Measurements from ENCODE around the gene DAGLA.

DNA sequence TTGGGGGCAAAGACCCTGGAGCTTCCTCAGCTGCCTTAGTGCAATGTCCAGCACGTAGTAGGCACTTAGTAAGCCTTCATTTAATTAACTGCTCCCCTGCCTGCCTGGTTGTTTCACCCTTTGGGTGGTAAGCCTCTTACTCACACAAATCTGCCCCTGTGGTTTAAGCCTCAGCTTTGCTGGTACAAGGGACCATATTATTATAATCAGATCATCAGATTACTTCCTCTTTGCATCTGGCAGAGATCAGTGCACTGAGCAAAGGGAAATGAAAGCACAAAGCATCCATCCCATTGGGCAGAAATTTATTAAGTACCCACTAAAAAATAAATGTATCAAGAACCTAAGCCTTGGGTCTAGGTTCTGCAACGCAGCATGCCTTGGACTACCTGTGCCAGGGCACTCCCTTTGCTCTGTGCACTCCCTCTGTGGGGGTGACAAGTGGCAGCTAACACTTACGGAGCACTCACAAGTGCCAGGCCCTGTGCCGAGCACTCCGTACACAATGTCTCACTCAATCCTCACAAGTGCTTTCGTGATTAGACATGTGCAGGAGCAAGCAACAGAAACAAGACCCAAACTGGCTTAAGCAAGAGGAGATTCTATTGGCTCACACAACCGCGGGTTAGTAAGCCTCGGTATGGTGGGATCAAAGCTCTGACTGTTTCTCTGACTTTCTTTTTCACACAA lies 34.9 kb upstream of the DAGLA start:
- TF ChIP-seq CTCF (IDR thresholded peaks at IDR 0.05; ENCODE audit: extremely low read depth in 1 of 2, insufficient read depth in 1 of 2, low read depth in 1 of 2, low read length in 2 of 2) (no peak), EZH2 (IDR thresholded peaks at IDR 0.05; ENCODE audit: borderline replicate concordance, low read depth, low read length, severe bottlenecking) (no peak), POLR2A (IDR thresholded peaks at IDR 0.05; ENCODE audit: low read depth, low read length) (no peak), MYC (IDR thresholded peaks at IDR 0.05; ENCODE audit: low read depth, low read length) (no peak), POLR2AphosphoS5 (IDR thresholded peaks at IDR 0.05; ENCODE audit: insufficient read depth, low read depth, low read length) (no peak), GATA2 (IDR thresholded peaks at IDR 0.05; ENCODE audit: insufficient read depth, insufficient read length, low read depth, low read length) (no peak), MAX (IDR thresholded peaks at IDR 0.05; ENCODE audit: insufficient read depth, insufficient read length) (no peak)

All from endothelial cell of umbilical vein (primary cell).